Measurements from ENCODE around the gene FBXO17. TPM values are rescaled to one million over a fixed set of nuclear protein-coding genes. Genes with fewer than 3 reads are reported as not detected.

FBXO17 gene
- total and polyA plus RNA-seq, 2 of the 13 experiments (the other 11 are each of a cell fraction or from before 2014, with no cell fraction given) = 22.1 to 58.7 TPM

GRCh38 chr19:38929929-38930775 lies 45.4 kb downstream of the FBXO17 start, which contains the start of gene SARS2 (continued):
- TF ChIP-seq E2F5 (CRISPR knock-in tag; conservative IDR thresholded peaks at IDR 0.05) (no peak), GLI4 (CRISPR knock-in tag; IDR thresholded peaks at IDR 0.05; ENCODE audit: borderline replicate concordance) (no peak), SIN3A (IDR thresholded peaks at IDR 0.05; ENCODE audit: borderline replicate concordance, low read depth, low read length) (no peak), ZNF598 (CRISPR knock-in tag; IDR thresholded peaks at IDR 0.05; ENCODE audit: borderline replicate concordance) (0 out of 2 replicates have a peak, but pooled peaks have one; percentile 44), HMGA1 (CRISPR knock-in tag; conservative IDR thresholded peaks at IDR 0.05) (no peak), TFE3 (CRISPR knock-in tag; IDR thresholded peaks at IDR 0.05) (no peak), ZNF780A (CRISPR knock-in tag; IDR thresholded peaks at IDR 0.05) (no peak), RAD51 (IDR thresholded peaks at IDR 0.05; ENCODE audit: borderline replicate concordance) (no peak), RNF219 (CRISPR knock-in tag; IDR thresholded peaks at IDR 0.05) (no peak), ZBTB43 (CRISPR knock-in tag; conservative IDR thresholded peaks at IDR 0.05) (peak; percentile 13; the same call in 1 of the 2 replicates), ZNF263 (CRISPR knock-in tag; IDR thresholded peaks at IDR 0.05) (no peak), NFAT5 (CRISPR knock-in tag; IDR thresholded peaks at IDR 0.05) (no peak), THYN1 (CRISPR knock-in tag; IDR thresholded peaks at IDR 0.05; ENCODE audit: borderline replicate concordance, low read depth) (no peak), KLF12 (CRISPR knock-in tag; IDR thresholded peaks at IDR 0.05; ENCODE audit: borderline replicate concordance) (no peak; the same call in 1 of the 2 replicates), TFDP2 (CRISPR knock-in tag; IDR thresholded peaks at IDR 0.05) (no peak; the same call in none of the 2 replicates)
